Measurements from ENCODE around the gene MXD3.

GRCh38 chr5:177336603-177337494 lies 25.2 kb upstream of the MXD3 start:
- no peak for TF ChIP-seq CTCF (IDR thresholded peaks at IDR 0.05)
- TF ChIP-seq ZFX (IDR thresholded peaks at IDR 0.05; ENCODE audit: borderline replicate concordance), result no peak

Data from 22Rv1 (cell line).